Superior temporal gyrus (tissue), 1 donor: ENCODE measurements around the gene FCER2.
"Not testable (repeated sequence)": the region's sequence is repeated elsewhere in the genome, so short reads cannot be mapped to it uniquely, and the experiment has no call there.

Source experiments
- DNase-seq: peaks from one replicate; pipeline ENCODE4 v3.0.0-alpha.2; 2016; ENCODE audit errors: extremely low spot score

The FCER2 gene

GRCh38 chr19:7647156-7647555, 54.8 kb downstream of the FCER2 start:
- DNase-seq: no peak

- no peak for DNase-seq
These were observed 55.6 kb downstream of the FCER2 start for GRCh38 chr19:7646426-7646700.

GRCh38 chr19:7645656-7646425, 56.1 kb downstream of the FCER2 start:
- no peak for DNase-seq

- no peak for DNase-seq
These were observed 56.8 kb downstream of the FCER2 start for GRCh38 chr19:7645163-7645562.

GRCh38 chr19:7644550-7644877, 57.4 kb downstream of the FCER2 start:
- DNase-seq: no peak

GRCh38 chr19:7643629-7644549, 58.0 kb downstream of the FCER2 start:
- not testable (repeated sequence) for DNase-seq

GRCh38 chr19:7643031-7643415, 58.9 kb downstream of the FCER2 start:
- no peak for DNase-seq

GRCh38 chr19:7642295-7643030, 59.5 kb downstream of the FCER2 start:
- no peak for DNase-seq

GRCh38 chr19:7641290-7642276, 60.3 kb downstream of the FCER2 start:
- no peak for DNase-seq

- no peak for DNase-seq
These were observed 61.1 kb downstream of the FCER2 start for GRCh38 chr19:7640803-7641202.

- no peak for DNase-seq
These were observed 62.0 kb downstream of the FCER2 start for GRCh38 chr19:7639863-7640348.

GRCh38 chr19:7638802-7639465, 63.0 kb downstream of the FCER2 start:
- DNase-seq: no peak
